ENCODE data around the gene NDUFS6.

DNA sequence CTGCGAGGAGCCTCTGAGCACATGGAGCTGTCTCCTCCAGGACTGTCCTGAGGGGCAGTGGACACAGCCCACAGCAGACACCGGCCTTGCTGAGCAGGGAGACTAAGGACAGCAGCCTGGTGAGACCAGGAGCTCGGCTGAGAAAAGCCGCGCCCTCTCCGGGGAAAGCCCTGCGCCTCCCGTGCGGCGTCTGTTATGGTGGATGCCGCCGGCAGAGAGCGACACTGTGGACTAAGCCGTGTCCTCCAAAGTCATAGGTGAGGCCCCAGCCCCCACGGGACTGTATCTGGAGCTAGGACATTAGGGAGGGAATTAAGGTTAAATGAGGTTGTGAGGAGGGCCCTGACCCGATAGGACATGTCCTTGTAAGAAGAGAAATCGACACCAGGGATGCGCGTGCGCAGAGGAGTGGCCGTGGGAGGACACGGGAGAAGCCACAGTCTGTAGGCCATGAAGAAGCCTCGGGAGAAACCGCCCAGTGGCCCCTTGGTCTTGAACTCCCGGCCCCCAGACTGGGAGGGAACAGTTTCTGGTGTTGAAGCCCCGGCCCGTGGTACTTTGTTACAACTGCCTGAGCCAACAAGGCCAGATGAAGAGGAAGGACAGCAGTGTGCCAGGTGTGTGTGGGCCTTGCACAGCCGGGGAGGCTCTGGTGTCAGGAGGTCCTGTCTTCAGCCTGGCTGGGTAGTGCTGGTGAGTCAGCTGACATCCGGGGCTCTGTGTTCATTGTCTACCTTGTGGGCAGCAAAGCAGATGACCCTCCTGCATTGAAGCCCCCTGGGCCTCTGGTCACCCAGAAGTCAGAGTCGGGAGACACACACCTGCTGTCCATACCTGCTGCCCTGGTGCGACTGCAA lies 23.7 kb upstream of the NDUFS6 start:
- TF ChIP-seq, protein P1, sequence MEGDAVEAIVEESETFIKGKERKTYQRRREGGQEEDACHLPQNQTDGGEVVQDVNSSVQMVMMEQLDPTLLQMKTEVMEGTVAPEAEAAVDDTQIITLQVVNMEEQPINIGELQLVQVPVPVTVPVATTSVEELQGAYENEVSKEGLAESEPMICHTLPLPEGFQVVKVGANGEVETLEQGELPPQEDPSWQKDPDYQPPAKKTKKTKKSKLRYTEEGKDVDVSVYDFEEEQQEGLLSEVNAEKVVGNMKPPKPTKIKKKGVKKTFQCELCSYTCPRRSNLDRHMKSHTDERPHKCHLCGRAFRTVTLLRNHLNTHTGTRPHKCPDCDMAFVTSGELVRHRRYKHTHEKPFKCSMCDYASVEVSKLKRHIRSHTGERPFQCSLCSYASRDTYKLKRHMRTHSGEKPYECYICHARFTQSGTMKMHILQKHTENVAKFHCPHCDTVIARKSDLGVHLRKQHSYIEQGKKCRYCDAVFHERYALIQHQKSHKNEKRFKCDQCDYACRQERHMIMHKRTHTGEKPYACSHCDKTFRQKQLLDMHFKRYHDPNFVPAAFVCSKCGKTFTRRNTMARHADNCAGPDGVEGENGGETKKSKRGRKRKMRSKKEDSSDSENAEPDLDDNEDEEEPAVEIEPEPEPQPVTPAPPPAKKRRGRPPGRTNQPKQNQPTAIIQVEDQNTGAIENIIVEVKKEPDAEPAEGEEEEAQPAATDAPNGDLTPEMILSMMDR (IDR thresholded peaks at IDR 0.05) = no peak
- no peak for TF ChIP-seq POLR2A (IDR thresholded peaks at IDR 0.05)

All from lower leg skin (tissue), 3 donors.